Stomach (tissue), 4 donors: ENCODE measurements around the gene PANK1.

Experiments
- CTCF ChIP-seq, 7 experiments: fragments of 450-650 bp in 4 of 7; fragments of 200-600 bp in 3 of 7; sonication (generic) in 3 of 7; IDR thresholded peaks; one replicate each; pipeline ENCODE4 v1.5.1; 2016 to 2019; ENCODE audit warnings: antibody characterized with exemption in 7 of 7, control low read depth in 2 of 7, mild to moderate bottlenecking in 1 of 7
- EP300 ChIP-seq: sonication (generic); formaldehyde crosslinking; IDR thresholded peaks from one replicate; pipeline ENCODE4 v1.6.1; 2017; ENCODE audit warnings: antibody characterized with exemption
- POLR2A ChIP-seq, 4 donors: fragments of 450-650 bp; IDR thresholded peaks; one replicate each; pipeline ENCODE4 v1.6.1; 2016; ENCODE audit warnings: antibody characterized with exemption in 4 of 4, control low read depth in 2 of 4, mild to moderate bottlenecking in 1 of 4, moderate library complexity in 1 of 4
- POLR2AphosphoS5 ChIP-seq, 3 donors: sonication (generic); formaldehyde crosslinking; IDR thresholded peaks; one replicate each; pipeline ENCODE4 v1.6.1; 2016; ENCODE audit warnings: antibody characterized with exemption in 3 of 3

GRCh38 chr10:89643812-89644690 lies 991 bp downstream of the PANK1 start:
- peak; percentile 93 to 94 (median 94) for TF ChIP-seq POLR2AphosphoS5 (IDR thresholded peaks at IDR 0.05)
- no peak for TF ChIP-seq CTCF (IDR thresholded peaks at IDR 0.05)
- peak in 2 of 4 donors; percentile 84 to 91 for TF ChIP-seq POLR2A (IDR thresholded peaks at IDR 0.05)
- no peak for TF ChIP-seq EP300
